GM21515 (cell line): ENCODE measurements around the gene PCDHGA2.
"Not testable (repeated sequence)": the region's sequence is repeated elsewhere in the genome, so short reads cannot be mapped to it uniquely, and the experiment has no call there.

Source experiments
- ATAC-seq: cut with Tn5 transposase; IDR thresholded peaks from one replicate; pipeline ENCODE4 v1.9.1; 2021; ENCODE audit not compliant: unreplicated experiment

The PCDHGA2 gene

DNA sequence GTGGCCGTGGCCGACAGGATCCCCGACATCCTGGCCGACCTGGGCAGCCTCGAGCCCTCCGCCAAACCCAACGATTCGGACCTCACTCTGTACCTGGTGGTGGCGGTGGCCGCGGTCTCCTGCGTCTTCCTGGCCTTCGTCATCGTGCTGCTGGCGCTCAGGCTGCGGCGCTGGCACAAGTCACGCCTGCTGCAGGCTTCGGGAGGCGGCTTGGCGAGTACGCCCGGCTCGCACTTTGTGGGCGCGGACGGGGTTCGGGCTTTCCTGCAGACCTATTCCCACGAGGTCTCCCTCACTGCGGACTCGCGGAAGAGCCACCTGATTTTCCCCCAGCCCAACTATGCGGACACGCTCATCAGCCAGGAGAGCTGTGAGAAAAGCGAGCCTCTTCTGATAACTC, 7.5 kb downstream of the PCDHGA2 start:
- ATAC-seq: not testable (repeated sequence)

DNA sequence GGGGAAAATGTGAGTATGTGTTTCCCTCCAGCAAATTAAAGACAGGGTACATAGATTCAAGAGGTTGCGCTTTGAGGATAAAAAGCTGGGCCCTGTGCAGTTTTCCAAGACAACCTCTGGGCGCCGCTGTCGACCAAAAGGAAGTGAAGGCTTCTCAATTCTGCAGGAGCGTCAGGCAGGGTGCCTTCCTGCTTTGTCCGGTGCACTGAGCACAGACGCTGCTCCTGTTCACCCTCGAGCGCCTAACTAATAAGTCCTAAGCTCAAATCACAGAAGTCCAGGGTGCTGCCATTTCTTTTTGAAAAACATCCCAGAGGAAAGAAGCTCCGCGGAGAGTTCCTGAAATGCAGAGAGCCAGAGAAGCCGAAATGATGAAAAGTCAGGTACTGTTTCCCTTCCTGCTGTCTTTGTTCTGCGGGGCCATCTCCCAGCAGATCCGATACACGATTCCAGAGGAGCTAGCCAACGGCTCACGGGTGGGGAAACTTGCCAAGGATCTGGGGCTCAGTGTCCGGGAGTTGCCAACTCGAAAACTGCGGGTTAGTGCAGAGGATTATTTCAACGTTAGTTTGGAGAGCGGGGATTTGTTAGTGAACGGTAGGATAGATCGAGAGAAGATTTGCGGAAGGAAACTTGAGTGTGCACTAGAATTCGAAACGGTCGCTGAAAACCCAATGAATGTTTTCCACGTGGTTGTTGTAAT, 11.5 kb downstream of the PCDHGA2 start, which contains the start of gene PCDHGB1:
TSS of gene PCDHGB1 (plus strand) at position 183 of the 703 bp plus-strand sequence. CDS start at position 345, 162 bp downstream.
- no peak for ATAC-seq

DNA sequence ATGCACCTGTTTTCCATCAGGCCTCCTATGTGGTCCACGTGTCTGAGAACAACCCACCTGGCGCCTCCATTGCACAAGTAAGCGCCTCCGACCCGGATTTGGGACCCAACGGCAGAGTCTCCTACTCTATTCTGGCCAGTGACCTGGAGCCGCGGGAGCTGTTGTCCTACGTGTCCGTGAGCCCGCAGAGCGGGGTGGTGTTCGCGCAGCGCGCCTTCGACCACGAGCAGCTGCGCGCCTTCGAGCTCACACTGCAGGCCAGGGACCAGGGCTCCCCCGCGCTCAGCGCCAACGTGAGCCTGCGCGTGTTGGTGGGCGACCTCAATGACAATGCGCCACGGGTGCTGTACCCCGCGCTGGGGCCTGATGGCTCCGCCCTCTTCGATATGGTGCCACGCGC, 13.0 kb downstream of the PCDHGA2 start:
- no peak for ATAC-seq

DNA sequence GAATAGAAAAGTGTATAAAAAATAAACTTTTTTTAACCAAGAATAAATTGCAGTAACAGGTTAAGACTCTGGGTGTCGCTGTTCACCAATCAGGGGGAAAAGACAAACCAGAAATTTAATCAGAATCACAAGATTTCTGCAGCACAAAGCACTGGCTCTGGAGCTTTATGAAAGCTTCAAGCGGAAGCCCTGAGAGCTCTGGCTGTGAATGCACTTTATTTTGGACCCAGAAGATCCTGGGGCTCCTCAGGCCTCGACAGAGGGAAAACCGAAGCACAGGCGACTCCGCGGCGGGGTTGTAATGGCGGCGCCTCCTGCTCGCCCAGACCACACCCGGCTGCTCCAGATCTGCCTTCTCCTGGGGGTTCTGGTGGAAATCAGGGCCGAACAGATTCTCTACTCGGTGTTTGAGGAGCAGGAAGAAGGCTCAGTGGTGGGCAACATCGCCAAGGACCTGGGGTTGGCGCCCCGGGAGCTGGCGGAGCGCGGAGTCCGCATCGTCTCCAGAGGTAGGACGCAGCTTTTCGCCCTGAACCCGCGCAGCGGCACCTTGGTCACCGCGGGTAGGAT, 16.4 kb downstream of the PCDHGA2 start, which contains the start of gene PCDHGA4:
TSS of gene PCDHGA4 (plus strand) at position 122 of the 570 bp plus-strand sequence. CDS start at position 209, 87 bp downstream.
- ATAC-seq: no peak

DNA sequence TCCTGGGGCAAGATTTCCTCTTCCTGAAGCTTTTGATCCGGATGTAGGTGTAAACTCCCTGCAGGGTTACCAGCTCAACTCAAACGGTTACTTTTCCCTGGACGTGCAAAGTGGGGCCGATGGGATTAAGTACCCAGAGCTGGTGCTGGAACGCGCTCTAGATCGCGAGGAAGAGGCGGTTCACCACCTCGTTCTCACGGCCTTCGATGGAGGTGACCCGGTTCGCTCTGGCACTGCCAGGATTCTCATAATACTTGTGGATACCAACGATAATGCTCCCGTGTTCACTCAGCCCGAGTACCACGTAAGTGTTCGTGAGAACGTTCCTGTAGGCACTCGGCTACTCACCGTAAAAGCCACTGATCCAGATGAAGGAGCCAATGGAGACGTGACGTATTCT, 17.1 kb downstream of the PCDHGA2 start:
- no peak for ATAC-seq

DNA sequence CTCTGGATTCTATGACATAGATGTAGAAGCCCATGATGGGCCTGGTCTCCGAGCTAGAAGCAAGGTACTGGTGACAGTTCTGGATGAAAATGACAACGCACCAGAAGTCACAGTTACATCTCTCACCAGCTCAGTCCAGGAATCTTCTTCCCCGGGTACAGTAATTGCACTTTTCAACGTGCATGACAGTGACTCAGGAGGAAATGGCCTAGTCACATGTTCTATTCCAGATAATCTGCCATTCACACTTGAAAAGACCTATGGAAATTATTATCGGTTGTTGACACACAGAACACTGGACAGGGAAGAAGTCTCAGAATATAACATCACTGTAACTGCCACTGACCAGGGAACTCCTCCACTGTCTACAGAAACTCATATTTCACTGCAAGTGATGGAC, 17.6 kb downstream of the PCDHGA2 start:
- ATAC-seq: no peak

DNA sequence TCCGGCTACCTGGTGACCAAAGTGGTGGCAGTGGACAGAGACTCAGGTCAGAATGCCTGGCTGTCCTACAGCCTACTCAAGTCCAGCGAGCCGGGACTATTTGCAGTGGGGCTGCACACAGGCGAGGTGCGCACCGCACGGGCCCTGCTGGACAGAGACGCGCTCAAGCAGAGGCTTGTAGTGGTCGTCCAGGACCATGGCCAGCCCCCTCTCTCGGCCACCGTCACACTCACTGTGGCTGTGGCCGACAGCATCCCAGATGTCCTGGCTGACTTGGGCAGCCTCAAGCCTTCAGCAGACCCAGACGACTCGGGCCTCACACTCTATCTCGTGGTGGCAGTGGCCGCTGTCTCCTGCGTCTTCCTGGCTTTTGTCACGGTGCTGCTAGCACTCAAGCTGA, 18.4 kb downstream of the PCDHGA2 start:
- no peak for ATAC-seq

DNA sequence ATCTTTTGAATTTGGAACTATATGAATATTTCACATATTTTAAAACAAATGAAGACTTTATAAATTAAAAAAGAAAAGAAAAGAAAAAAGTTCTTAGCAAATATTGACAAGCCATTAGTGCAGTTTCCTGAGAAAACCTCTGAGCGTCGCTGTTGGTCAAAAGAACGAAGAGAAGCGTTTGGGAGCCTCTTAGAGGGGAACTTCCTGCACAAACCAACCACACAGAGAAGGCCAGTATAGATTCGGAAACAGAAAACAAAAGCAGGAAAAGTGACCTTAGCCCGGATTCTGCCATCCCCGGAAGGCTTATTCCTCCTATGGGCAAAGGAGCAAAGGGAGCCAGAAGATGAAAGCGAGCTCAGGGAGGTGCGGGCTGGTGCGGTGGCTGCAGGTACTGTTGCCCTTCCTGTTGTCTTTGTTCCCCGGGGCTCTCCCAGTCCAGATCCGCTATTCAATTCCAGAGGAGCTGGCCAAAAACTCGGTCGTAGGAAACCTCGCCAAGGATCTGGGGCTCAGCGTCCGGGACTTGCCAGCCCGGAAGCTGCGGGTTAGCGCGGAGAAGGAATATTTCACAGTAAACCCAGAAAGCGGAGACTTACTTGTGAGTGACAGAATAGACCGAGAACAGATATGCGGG, 21.3 kb downstream of the PCDHGA2 start, which contains the start of gene PCDHGB2:
TSS of gene PCDHGB2 (plus strand) at position 205 of the 637 bp plus-strand sequence. CDS start at position 347, 142 bp downstream.
- peak; percentile 63 for ATAC-seq

DNA sequence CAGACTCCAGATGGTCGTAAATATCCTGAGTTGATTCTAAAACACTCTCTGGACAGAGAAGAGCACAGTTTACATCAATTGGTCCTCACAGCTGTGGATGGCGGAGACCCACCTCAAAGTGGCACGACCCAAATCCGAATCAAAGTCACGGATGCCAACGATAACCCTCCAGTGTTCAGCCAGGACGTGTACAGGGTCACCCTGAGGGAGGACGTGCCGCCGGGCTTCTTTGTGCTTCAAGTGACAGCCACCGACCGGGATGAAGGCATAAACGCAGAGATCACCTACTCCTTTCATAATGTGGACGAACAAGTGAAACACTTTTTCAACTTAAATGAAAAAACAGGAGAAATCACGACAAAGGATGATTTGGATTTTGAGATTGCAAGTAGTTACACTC, 22.1 kb downstream of the PCDHGA2 start:
- ATAC-seq: no peak

DNA sequence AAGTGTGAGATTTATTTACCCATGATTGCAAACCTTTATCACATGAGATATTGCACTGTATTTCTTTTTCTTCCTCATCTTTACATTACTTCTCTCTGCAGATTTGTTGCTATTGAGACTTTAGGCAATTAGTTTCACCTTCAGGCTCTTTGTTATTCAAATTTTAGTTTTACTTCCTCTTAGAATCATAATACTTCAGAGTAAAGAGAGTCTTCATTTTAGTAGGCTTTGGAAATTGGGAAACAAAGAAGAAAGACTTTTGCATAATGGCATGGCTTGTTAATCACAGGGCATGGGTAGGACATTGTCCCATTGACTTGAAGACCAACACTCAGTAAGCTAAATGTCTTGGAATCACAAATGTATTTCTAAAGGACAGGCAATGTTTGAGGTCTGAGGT, 24.2 kb downstream of the PCDHGA2 start:
- no peak for ATAC-seq

DNA sequence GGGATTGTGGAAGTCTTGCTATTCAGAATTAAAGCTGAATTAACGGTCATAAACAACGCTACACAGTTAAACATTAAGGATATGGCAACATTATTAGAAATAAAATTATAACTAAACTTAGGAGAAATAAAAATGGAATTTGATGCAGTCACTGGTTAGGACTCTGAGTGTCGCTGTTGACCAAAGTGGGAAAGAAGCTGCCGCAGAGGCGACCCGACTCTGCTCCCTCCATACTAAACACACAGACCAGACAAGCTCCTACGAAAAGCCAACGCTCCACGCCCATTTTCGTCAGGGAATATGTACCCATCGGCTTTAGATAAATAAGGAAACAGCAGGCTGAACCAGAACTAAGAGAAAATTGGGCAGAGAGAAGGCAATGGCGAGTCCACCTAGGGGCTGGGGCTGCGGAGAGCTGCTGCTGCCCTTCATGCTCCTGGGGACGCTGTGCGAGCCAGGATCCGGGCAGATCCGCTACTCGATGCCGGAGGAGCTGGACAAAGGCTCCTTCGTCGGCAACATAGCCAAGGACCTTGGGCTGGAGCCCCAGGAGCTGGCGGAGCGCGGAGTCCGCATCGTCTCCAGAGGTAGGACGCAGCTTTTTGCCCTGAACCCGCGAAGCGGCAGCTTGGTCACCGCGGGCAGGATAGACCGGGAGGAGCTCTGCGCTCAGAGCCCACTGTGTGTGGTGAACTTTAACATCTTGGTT, 25.5 kb downstream of the PCDHGA2 start, which contains the start of gene PCDHGA5:
TSS of gene PCDHGA5 (plus strand) at position 211 of the 709 bp plus-strand sequence. CDS start at position 380, 169 bp downstream.
- no peak for ATAC-seq

DNA sequence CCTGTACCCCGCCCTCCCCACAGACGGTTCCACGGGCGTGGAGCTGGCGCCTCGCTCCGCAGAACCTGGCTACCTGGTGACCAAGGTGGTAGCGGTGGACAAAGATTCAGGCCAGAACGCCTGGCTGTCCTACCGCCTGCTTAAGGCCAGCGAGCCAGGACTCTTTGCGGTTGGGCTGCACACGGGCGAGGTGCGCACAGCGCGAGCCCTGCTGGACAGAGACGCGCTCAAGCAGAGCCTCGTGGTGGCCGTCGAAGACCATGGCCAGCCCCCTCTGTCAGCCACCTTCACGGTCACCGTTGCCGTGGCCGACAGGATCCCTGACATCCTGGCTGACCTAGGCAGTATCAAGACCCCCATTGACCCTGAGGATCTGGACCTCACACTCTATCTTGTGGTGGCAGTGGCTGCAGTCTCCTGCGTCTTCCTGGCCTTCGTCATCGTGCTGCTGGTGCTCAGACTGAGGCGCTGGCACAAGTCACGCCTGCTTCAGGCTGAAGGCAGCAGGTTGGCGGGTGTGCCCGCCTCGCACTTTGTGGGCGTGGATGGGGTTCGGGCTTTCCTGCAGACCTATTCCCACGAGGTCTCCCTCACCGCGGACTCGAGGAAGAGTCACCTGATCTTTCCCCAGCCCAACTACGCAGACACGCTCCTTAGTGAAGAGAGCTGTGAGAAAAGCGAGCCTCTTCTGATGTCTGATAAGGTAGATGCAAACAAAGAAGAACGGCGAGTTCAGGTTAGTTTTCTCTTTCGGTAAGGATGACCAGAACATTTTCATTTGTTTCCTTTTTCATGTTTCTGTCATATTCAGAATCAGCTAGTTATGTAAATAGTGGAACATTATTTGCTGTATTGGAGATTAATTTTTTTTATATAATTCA, 27.7 kb downstream of the PCDHGA2 start:
- no peak for ATAC-seq

DNA sequence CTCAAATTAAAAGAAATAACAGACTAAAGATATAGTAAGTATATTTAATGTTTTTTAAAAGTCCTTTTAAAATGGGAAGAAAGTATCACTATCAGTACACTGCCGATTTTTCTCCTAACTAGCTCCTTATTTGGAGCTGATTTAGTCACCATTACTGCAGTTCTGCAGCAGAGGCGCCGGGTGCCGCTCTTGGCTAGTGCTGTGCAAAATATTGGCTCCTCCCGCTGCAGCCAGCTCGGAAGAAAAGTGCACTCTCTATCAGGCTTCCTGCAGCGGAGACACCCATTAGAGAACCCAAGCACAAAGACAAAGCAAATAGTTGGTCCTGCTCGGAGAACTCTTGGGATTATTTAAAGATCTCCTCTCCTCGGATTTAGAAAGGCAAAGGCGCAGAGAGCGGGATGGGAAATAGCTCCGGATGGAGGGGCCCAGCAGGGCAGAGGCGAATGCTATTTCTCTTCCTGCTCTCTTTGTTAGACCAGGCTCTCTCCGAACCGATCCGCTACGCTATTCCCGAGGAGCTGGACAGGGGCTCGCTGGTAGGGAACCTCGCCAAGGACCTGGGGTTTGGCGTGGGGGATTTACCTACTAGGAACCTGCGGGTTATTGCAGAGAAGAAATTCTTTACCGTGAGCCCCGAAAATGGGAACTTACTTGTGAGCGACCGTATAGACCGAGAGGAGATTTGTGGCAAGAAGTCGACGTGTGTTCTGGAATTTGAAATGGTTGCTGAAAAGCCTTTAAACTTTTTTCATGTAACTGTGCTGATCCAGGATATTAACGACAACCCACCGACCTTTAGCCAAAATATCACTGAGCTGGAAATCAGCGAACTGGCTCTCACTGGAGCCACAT, 31.7 kb downstream of the PCDHGA2 start, which contains the start of gene PCDHGB3:
TSS of gene PCDHGB3 (plus strand) at position 249 of the 855 bp plus-strand sequence. CDS start at position 402, 153 bp downstream.
- peak; percentile 96 for ATAC-seq

DNA sequence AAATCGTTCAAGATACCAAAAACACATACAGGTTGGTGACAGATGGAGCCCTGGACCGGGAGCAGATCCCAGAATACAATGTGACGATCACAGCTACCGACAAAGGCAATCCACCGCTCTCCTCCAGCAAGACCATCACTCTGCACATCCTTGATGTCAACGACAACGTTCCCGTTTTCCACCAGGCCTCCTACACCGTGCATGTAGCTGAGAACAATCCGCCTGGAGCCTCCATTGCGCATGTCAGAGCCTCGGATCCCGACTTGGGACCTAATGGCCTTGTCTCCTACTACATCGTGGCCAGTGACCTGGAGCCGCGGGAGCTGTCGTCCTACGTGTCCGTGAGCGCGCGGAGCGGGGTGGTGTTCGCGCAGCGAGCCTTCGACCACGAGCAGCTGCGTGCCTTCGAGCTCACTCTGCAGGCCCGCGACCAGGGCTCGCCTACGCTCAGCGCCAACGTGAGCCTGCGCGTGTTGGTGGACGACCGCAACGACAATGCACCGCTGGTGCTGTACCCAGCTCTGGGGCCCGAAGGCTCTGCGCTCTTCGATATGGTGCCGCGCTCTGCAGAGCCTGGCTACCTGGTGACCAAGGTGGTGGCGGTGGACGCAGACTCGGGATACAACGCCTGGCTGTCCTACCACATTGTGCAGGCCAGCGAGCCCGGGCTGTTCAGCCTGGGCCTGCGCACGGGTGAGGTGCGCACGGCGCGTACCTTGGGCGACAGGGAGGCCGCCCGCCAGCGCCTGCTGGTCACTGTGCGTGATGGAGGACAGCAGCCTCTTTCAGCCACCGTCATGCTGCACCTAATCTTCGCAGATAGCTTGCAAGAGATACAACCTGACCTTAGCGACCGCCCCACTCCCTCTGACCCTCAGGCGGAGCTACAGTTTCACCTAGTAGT, 33.3 kb downstream of the PCDHGA2 start:
- ATAC-seq: no peak

DNA sequence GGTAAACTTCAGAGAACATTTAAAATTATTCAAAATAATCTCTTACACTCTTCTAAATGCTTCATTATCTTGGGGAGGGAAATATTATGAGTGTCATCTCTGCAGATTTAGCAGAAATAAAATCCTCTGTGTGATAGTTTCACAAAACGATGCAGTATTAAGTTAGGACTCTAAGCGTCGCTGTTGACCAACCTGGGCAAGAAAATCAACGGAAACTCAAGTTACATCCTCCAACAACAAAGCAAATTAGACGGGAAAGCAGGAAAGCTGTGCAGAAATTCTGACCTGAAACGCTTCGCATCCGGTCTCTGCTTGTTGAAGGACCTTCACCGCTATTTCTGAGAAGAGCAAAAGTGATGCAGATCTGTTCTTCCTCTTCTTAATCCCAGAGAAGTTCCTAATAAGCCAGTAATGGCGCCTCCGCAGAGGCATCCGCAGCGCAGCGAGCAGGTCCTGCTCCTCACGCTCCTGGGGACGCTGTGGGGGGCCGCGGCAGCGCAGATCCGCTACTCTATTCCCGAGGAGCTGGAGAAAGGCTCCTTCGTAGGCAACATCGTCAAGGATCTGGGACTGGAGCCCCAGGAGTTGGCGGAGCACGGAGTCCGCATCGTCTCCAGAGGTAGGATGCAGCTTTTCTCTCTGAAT, 35.2 kb downstream of the PCDHGA2 start, which contains the start of gene PCDHGA6:
TSS of gene PCDHGA6 (plus strand) at position 219 of the 645 bp plus-strand sequence. CDS start at position 412, 193 bp downstream.
- ATAC-seq: no peak

DNA sequence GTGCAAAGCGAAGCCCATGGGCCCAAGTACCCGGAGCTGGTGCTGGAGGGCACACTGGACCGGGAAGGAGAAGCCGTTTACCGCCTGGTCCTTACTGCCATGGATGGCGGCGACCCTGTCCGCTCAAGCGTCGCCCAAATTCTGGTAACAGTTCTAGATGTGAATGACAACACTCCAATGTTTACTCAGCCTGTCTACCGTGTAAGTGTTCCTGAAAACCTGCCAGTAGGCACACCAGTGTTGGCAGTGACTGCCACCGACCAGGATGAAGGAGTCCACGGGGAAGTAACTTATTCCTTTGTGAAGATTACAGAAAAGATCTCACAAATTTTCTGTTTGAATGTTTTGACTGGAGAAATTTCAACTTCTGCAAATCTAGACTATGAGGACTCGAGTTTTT, 36.1 kb downstream of the PCDHGA2 start:
- no peak for ATAC-seq

DNA sequence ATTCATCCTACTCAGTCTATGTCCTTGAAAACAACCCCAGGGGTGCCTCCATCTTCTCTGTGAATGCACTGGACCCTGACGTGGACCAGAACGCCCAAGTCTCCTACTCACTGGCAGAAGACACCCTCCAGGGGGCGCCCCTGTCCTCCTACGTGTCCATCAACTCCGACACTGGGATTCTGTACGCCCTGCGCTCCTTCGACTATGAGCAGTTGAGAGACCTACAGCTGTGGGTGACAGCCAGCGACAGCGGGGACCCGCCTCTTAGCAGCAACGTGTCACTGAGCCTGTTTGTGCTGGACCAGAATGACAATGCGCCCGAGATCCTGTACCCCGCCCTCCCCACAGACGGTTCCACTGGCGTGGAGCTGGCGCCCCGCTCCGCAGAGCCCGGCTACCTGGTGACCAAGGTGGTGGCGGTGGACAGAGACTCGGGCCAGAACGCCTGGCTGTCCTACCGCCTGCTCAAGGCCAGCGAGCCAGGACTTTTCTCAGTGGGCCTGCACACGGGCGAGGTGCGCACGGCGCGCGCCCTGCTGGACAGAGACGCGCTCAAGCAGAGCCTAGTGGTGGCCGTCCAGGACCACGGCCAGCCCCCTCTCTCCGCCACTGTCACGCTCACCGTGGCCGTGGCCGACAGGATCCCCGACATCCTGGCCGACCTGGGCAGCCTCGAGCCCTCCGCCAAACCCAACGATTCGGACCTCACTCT, 37.0 kb downstream of the PCDHGA2 start:
- ATAC-seq: not testable (repeated sequence)
